A673 (cell line): ENCODE measurements around the gene SCARB1. TPM values are rescaled to one million over a fixed set of nuclear protein-coding genes. Genes with fewer than 3 reads are reported as not detected.

Experiments
- BruUV-seq: library from RNA; stranded (reverse); fragments of 400-500 nt; replicated peaks from 2 replicates; lab custom pipeline; 2021; lab: Mats Ljungman, UMichigan
- CTCF ChIA-PET: fragments of 300-600 bp; sonication (Branson Sonifier 250); formaldehyde crosslinking; loops from one replicate; lab custom pipeline; 2022; ENCODE audit warnings: antibody characterized with exemption; lab: Charles Lee
- POLR2A ChIA-PET: fragments of 300-600 bp; sonication (Branson Sonifier 250); formaldehyde crosslinking; loops from one replicate; lab custom pipeline; 2022; ENCODE audit warnings: antibody characterized with exemption; ENCODE audit not compliant: low non-redundant PET; lab: Charles Lee
- DNase-seq: peaks from one replicate; pipeline ENCODE4 v3.0.0-alpha.2; 2015; ENCODE audit warnings: low spot score
- H3K27ac ChIP-seq: fragments of 200-600 bp; sonication (generic); 2 replicates; pipeline ENCODE4 v1.5.1; 2016; ENCODE audit warnings: mixed run types, low read depth, mild to moderate bottlenecking, mixed read lengths, antibody characterized with exemption, low read length; ENCODE audit not compliant: poor library complexity, severe bottlenecking
- H3K27me3 ChIP-seq: fragments of 200-600 bp; sonication (generic); replicated peaks from 2 replicates; pipeline ENCODE4 v1.6.1; 2017; ENCODE audit warnings: mixed run types, low read depth, mild to moderate bottlenecking, mixed read lengths, antibody characterized with exemption, low read length; ENCODE audit not compliant: insufficient read depth, poor library complexity
- H3K36me3 ChIP-seq: fragments of 200-600 bp; sonication (generic); 2 replicates; pipeline ENCODE4 v1.6.1; 2016; ENCODE audit warnings: mixed run types, mild to moderate bottlenecking, mixed read lengths, antibody characterized with exemption, low read length; ENCODE audit not compliant: insufficient read depth, poor library complexity, severe bottlenecking
- H3K4me1 ChIP-seq: fragments of 200-600 bp; sonication (generic); 2 replicates; pipeline ENCODE4 v1.6.1; 2017; ENCODE audit warnings: mixed run types, mild to moderate bottlenecking, mixed read lengths, antibody characterized with exemption, low read length; ENCODE audit not compliant: insufficient read depth, poor library complexity, severe bottlenecking
- H3K4me3 ChIP-seq: fragments of 200-600 bp; sonication (generic); 2 replicates; pipeline ENCODE4 v1.5.1; 2016; ENCODE audit warnings: low read depth, mixed run types, mild to moderate bottlenecking, mixed read lengths, low read length; ENCODE audit not compliant: poor library complexity, severe bottlenecking
- H3K9me3 ChIP-seq: fragments of 200-600 bp; sonication (generic); 2 replicates; pipeline ENCODE4 v1.6.1; 2016; ENCODE audit warnings: mixed run types, low read depth, mild to moderate bottlenecking, mixed read lengths, antibody characterized with exemption, low read length; ENCODE audit not compliant: poor library complexity, severe bottlenecking
- EZH2 ChIP-seq: fragments of 200-600 bp; sonication (generic); IDR thresholded peaks from 2 replicates; pipeline ENCODE4 v1.6.1; 2017; ENCODE audit warnings: borderline replicate concordance, low read depth, mild to moderate bottlenecking, mixed read lengths, antibody characterized with exemption, low read length; ENCODE audit not compliant: poor library complexity, severe bottlenecking
- intact Hi-C: fragments of 100-400 bp; cut with micrococcal nuclease; formaldehyde crosslinking; loops from one replicate; pipeline ENCODE4 v1.10.0; 2022; ENCODE audit not compliant: unreplicated experiment
- total RNA-seq: library from RNA; stranded (reverse); gene quantifications from 2 replicates; pipeline ENCODE4 v1.2.3, GENCODE V29; 2021
- TF ChIP-seq, protein P1 (sequence below): fragments of 300-800, 200-600 bp; sonication (generic); conservative IDR thresholded peaks from 2 replicates; pipeline ENCODE4 v1.5.1; 2017; ENCODE audit warnings: low read depth, mild to moderate bottlenecking, antibody characterized with exemption, low read length, moderate library complexity, mixed read lengths

SCARB1 gene
- total RNA-seq, 1 experiment from 2014 or later, result 74.6 TPM

DNA sequence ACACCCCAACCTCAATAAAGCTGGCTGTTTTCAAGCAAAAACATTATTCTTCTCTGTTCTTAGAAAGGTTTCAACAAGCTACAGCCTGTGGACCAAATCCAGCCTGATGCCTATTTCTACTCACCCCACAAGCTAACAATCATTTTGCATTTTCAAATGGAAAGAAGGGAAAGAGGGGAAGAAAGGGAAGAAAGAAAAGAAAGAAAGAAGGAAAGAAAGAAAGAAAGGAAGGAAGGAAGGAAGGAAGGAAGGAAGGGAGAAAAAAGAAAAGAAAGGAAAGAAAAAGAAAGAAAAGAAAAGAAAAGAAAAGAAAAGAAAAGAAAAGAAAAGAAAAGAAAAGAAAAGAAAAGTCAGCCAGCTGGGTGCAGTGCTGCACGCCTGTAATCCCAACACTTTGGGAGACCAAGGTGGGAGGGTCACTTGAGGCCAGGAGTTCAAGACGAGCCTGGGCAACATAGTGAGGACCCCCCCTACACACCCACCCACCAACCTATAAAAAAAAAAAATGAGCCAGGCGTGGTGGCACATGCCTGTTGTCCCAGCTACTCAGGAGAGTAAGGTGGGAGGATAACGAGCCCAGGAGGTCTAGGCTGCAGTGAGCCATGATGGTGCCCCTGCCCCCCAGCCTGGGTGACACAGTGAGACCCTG lies 26.3 kb downstream of the SCARB1 start:
- no TSS peak for BruUV-seq
- no peak overlapping the region for H3K4me3 ChIP-seq
- no peaks in the 10 kb centered on the region for H3K9me3 ChIP-seq
- H3K27me3 ChIP-seq, result no peaks in the 10 kb centered on the region
- no peak for DNase-seq
- ChIA-PET CTCF (interaction anchor here (0.6 kb wide), 1 partner anchor 310 kb away, joined by 8 read pairs; no protein-coding TSS in a partner anchor), POLR2A (no interaction called here)
- no peak overlapping the region for H3K27ac ChIP-seq
- H3K36me3 ChIP-seq, result no peaks in the 10 kb centered on the region
- no peak for TF ChIP-seq EZH2
- TF ChIP-seq, protein P1, sequence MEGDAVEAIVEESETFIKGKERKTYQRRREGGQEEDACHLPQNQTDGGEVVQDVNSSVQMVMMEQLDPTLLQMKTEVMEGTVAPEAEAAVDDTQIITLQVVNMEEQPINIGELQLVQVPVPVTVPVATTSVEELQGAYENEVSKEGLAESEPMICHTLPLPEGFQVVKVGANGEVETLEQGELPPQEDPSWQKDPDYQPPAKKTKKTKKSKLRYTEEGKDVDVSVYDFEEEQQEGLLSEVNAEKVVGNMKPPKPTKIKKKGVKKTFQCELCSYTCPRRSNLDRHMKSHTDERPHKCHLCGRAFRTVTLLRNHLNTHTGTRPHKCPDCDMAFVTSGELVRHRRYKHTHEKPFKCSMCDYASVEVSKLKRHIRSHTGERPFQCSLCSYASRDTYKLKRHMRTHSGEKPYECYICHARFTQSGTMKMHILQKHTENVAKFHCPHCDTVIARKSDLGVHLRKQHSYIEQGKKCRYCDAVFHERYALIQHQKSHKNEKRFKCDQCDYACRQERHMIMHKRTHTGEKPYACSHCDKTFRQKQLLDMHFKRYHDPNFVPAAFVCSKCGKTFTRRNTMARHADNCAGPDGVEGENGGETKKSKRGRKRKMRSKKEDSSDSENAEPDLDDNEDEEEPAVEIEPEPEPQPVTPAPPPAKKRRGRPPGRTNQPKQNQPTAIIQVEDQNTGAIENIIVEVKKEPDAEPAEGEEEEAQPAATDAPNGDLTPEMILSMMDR, result no peak
- intact Hi-C loops, result no loop called here
- no peaks in the 10 kb centered on the region for H3K4me1 ChIP-seq

- DNase-seq, result no peak
- TF ChIP-seq EZH2, result no peak
- TF ChIP-seq, protein P1, result no peak
- Histone ChIP-seq H3K4me1 (no peaks in the 10 kb centered on the region), H3K4me3 (no peak overlapping the region), H3K27me3 (no peaks in the 10 kb centered on the region), H3K9me3 (no peaks in the 10 kb centered on the region), H3K27ac (no peak overlapping the region), H3K36me3 (no peaks in the 10 kb centered on the region)
- no TSS peak for BruUV-seq
- POLR2A ChIA-PET, result no interaction called here
- intact Hi-C loops, result no loop called here
- CTCF ChIA-PET, result interaction anchor here (0.6 kb wide), 1 partner anchor 310 kb away, joined by 8 read pairs; no protein-coding TSS in a partner anchor
These were observed 26.9 kb downstream of the SCARB1 start for GRCh38 chr12:124836759-124837158.

DNA sequence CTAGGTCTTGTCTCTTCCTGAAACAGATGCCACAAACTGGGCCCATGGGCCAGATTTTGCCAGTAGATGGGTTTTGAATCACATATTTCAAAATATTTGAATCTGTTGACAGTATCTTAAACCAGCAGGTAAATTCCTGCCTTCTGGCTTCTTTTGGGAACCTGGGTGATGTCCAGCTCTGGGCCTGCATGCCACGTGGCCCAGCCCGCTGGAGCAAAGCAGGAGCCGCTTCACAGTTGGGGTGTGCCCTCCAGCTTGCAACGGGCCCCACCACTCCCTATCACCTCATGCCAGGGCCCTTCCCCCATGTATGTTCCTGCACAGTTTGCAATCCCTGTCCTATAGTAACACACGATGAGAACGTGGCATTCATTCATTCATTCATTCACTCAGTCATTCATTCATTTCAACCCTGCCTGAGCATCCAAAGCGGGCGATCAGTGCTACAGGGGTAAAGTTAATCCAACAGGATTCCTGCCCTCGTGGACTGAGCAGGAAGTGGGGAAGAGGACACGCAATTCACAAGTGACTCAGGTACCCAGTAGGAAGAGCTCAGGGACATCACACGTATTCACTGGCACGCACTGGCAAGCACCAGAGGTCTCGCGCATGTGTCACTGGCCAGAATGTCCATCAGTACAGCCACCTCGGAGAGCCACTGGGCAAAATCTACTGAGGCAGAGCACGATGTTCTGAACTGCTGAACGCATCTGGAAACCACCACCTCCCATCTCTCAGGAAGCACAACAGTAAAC lies 27.8 kb downstream of the SCARB1 start:
- no peak overlapping the region for H3K27ac ChIP-seq
- POLR2A ChIA-PET, result no interaction called here

More for the DNA sequence above, 27.8 kb downstream of the SCARB1 start:
- no peak for DNase-seq
- no TSS peak for BruUV-seq
- intact Hi-C loops, result no loop called here
- H3K9me3 ChIP-seq, result no peaks in the 10 kb centered on the region
- no peaks in the 10 kb centered on the region for H3K36me3 ChIP-seq
- CTCF ChIA-PET, result no interaction called here
- no peak overlapping the region for H3K4me3 ChIP-seq
- TF ChIP-seq, protein P1, result no peak
- TF ChIP-seq EZH2, result no peak
- no peaks in the 10 kb centered on the region for H3K27me3 ChIP-seq
- no peaks in the 10 kb centered on the region for H3K4me1 ChIP-seq
